CD4-positive, alpha-beta T cell treated with Interleukin-10 for 1 hour (primary cell): ENCODE measurements around the gene INAFM1.

ENCODE experiments used
- DNase-seq: peaks from one replicate; pipeline ENCODE4 v3.0.0-alpha.2; 2020

The INAFM1 gene

GRCh38 chr19:47274071-47274890, at the start of gene INAFM1:
INAFM1 (plus strand) TSS chr19:47274885; CDS start chr19:47274920, 35 bp downstream.
- peak; percentile 98 for DNase-seq

- DNase-seq = peak; percentile 92
Observed at GRCh38 chr19:47225746-47226425, 48.8 kb upstream of the INAFM1 start.

GRCh38 chr19:47226426-47227351, 48.0 kb upstream of the INAFM1 start:
- DNase-seq = peak; percentile 78

- peak; percentile 71 for DNase-seq
Observed at GRCh38 chr19:47227352-47228167, 47.1 kb upstream of the INAFM1 start.

- peak; percentile 58 for DNase-seq
Observed at GRCh38 chr19:47228168-47228936, 46.3 kb upstream of the INAFM1 start.

GRCh38 chr19:47228937-47229675, 45.6 kb upstream of the INAFM1 start:
- DNase-seq = peak; percentile 66

- peak; percentile 44 for DNase-seq
Observed at GRCh38 chr19:47229676-47230053, 45.0 kb upstream of the INAFM1 start.

GRCh38 chr19:47230054-47230920, 44.4 kb upstream of the INAFM1 start:
- DNase-seq = peak; percentile 90

- no peak for DNase-seq
Observed at GRCh38 chr19:47230921-47231214, 43.8 kb upstream of the INAFM1 start, which contains the start of gene BBC3. BBC3 (minus strand) TSS chr19:47231199; CDS start chr19:47228431, 2,768 bp downstream.

GRCh38 chr19:47231215-47232054, 43.2 kb upstream of the INAFM1 start:
- DNase-seq = peak; percentile 95

GRCh38 chr19:47232422-47233211, 42.1 kb upstream of the INAFM1 start:
- DNase-seq = no peak

- DNase-seq = no peak
Observed at GRCh38 chr19:47236072-47236675, 38.5 kb upstream of the INAFM1 start.

- DNase-seq = peak; percentile 36
Observed at GRCh38 chr19:47239152-47239551, 35.5 kb upstream of the INAFM1 start.

GRCh38 chr19:47239610-47240296, 34.9 kb upstream of the INAFM1 start:
- peak; percentile 89 for DNase-seq

- no peak for DNase-seq
Observed at GRCh38 chr19:47240556-47240955, 34.1 kb upstream of the INAFM1 start.

- DNase-seq = peak; percentile 94
Observed at GRCh38 chr19:47240996-47241918, 33.4 kb upstream of the INAFM1 start.
